Measurements from ENCODE around the gene HTT-AS. TPM values are rescaled to one million over a fixed set of nuclear protein-coding genes. Genes with fewer than 3 reads are reported as not detected.
"Not testable (repeated sequence)": the region's sequence is repeated elsewhere in the genome, so short reads cannot be mapped to it uniquely, and the experiment has no call there.

Gene HTT-AS
- total RNA-seq (2014; rRNA removed; shearing (Covaris generic)), result not detected in 2 replicates

- peak; percentile 95 for DNase-seq (ENCODE audit: low read depth)
Measured at GRCh38 chr4:3074078-3074845, at the start of gene HTT-AS, which contains the start of gene HTT. Gene HTT-AS, minus strand, starts transcription at chr4:3074538. Gene HTT, plus strand, starts transcription at chr4:3074681. Its CDS starts 145 bp downstream, at chr4:3074826.

- DNase-seq (ENCODE audit: low read depth), result no peak
Measured at GRCh38 chr4:3123181-3123671, 48.9 kb upstream of the HTT-AS start.

GRCh38 chr4:3122081-3122563, 47.8 kb upstream of the HTT-AS start:
- peak; percentile 15 for DNase-seq (ENCODE audit: low read depth)

DNA sequence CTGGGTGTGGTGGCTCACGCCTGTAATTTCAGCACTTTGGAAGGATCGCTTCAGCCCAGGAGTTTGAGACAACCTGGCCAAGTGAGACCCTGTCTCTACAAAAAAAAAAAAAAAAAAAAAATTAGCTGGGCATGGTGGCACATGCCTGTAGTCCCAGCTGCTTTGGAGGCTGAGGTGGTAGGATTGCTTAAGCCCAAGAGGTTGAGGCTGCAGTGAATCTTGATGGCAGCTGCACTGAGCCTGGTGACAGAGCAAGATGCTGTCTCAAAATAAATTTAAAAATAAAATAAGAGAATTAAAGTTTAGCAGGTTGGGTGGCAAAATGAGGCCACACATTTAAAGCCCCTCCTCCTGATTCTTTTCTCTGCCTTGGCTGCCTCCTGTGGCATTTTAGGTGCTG, 47.3 kb upstream of the HTT-AS start:
- no peak for DNase-seq (ENCODE audit: low read depth)

DNA sequence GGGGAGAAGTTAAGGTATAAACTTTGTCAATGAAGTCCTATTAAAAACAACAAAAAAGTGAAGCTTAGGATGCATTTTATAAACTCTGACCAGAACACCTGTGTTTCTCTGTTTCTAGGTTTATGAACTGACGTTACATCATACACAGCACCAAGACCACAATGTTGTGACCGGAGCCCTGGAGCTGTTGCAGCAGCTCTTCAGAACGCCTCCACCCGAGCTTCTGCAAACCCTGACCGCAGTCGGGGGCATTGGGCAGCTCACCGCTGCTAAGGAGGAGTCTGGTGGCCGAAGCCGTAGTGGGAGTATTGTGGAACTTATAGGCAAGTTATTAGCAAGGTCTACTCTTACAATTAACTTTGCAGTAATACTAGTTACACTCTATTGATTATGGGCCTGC, 46.8 kb upstream of the HTT-AS start:
- DNase-seq (ENCODE audit: low read depth), result no peak

- DNase-seq (ENCODE audit: low read depth), result no peak
Measured at GRCh38 chr4:3119464-3119863, 45.1 kb upstream of the HTT-AS start.

DNA sequence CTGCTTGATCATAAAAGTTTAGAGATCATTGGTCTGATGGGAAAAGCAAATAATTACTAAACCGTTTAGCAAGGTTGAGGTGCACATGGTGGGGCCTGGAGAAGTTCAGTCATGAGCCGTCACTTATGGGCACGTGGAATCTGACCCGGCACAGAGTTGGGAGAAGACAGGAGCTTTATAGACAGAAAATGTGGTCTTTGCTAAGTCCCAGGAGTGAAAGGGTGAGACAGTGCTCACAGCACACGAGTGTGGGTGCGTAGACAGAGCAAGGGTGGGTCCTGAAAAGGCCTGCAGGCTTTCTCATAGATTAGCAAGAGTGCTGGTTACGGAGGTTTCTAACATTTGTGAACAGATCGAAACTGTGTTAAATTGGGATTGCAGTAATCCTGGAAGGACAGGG, 44.0 kb upstream of the HTT-AS start:
- no peak for DNase-seq (ENCODE audit: low read depth)

GRCh38 chr4:3116955-3117354, 42.6 kb upstream of the HTT-AS start:
- DNase-seq (ENCODE audit: low read depth), result no peak

- no peak for DNase-seq (ENCODE audit: low read depth)
Measured at GRCh38 chr4:3115637-3116270, 41.4 kb upstream of the HTT-AS start.

DNA sequence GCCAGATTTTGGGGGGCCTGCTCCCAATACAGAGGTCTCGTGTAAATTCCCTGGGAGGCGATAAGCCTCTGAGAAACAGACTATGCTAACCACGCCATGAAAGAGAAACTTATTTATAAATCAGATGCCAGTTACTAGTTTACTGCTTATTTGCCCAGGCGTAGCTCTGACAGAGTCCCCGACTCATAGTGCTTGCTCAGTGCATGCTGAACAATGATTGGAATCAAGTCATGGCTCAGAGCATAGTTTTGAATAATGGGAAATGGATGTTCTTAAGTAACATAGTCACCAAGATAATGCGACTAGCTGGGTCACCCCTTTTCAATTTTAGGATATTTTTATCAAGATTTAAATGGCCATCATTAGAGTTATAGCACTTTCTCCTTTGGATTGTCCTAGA, 40.0 kb upstream of the HTT-AS start:
- DNase-seq (ENCODE audit: low read depth), result no peak

DNA sequence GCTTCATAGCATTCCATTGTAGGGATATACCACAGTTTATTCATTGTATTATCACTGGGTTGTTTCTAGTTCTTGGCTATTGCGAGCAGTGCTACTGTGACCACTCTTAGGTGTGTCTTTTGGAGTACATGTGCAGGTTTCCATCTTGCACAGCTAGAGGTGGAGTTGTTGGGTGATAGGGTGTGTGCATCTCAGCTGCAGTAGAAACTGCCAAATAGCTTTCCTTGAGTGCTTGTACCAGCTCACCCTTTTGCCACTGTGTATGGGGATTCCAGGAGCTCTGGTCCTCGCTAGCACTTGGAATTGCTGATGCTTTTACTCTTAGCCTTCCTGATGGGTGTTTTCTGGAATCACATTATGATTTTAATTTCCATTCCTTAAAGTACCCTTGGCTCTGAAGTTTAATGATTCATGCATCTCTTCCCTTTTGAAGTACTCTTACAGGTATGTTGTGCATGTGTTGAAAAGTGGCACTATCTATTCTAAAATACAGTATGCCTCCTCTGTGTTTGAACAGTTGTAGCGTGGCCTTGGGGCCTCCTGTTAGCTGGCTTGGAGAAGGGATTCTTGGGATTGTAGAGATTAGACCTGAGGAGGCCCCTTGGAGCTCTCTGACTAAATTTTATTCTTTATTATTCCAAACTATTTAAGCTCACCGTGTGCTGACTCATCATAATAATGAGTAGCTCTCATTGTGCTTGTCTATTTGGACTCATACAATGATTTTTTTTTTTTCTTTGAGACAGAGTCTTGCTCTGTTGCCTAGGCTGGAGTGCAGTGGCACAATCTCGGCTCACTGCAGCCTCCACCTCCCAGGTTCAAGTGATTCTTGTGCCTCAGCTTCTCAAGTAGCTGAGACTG, 38.5 kb upstream of the HTT-AS start:
- DNase-seq (ENCODE audit: low read depth), result no peak

- DNase-seq (ENCODE audit: low read depth), result no peak
Measured at GRCh38 chr4:3112201-3112600, 37.9 kb upstream of the HTT-AS start.

GRCh38 chr4:3111461-3111860, 37.1 kb upstream of the HTT-AS start:
- peak; percentile 43 for DNase-seq (ENCODE audit: low read depth)

DNA sequence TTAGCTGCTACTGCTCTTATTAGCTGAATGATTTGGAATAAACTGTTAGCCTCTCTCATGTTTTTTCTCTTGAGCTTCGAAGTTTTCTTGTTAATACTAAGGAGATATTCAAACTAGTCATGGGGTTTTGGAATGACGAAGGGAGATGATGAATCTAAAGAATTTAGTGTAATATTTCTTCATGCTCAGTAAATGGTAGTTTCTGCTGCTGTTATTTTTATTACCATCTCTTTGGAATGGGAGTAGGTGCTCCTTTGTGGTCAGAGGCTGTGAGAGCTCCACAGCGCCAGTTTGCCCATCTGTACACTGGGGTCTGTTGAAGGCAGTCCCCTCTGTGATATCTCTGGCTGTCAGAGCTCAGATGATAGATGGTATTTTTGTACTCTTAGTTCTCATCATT, 33.9 kb upstream of the HTT-AS start:
- DNase-seq (ENCODE audit: low read depth), result no peak

DNA sequence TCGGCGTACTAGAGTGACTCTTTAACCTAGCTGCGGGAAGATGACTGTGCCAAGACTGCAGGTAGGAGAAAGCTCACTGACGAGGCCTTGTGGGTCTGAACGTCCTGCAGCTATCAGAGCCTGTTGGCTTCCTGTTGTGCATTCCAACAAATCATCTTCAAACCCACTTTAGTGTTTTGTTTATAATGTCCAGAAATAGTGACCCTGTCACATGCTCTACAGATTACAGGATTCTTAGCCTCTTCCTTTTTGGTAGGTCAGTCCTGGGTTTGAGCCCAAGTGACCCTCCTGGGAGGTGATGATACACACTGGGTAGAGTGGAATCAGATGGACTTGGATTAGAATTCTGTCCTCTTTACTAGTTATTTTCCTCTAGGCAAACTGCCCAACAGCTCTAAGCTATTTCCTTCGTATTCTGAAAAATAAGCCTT, 33.4 kb upstream of the HTT-AS start:
- no peak for DNase-seq (ENCODE audit: low read depth)

GRCh38 chr4:3107271-3107670, 32.9 kb upstream of the HTT-AS start:
- DNase-seq (ENCODE audit: low read depth), result no peak

DNA sequence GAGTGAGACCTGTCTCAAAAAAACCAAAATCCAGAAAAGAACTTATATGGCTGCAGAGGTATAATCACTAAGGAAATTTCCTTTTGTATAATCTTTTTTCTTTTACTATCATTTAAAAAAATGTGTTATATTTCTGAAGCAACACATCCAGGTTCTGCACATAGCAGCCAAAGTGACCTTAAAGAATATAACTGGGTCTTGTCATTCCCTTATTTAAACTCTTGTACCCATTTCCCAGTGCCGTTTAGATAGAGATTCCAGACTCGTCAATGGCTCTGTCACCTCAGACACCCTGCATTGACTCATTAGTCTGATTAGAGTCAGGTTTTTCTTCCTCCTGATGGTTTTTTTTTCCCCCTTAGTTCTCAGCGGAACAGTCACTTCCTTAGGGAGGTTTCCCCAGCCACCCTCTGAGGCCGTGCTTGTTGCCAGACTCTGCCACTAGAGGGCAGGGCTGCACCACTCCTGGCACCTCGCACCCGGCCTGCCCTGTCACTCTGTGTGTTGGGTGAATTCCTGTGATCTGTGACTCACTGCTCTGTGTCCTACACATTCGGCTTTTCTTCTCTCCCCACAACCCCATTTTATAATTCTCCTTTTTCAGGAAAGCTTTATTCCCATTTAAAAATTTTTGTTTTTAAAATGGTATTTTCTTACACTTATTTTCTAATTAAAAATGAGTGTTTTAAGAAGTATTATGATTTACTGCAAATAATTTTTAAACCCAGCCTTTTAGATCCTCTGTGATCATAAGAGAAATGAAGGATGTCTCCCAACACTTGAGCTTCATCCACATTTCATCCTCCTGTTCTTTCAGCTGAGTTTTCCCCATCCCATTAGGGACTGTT, 32.2 kb upstream of the HTT-AS start:
- peak; percentile 96 for DNase-seq (ENCODE audit: low read depth)

GRCh38 chr4:3098346-3098745, 24.0 kb upstream of the HTT-AS start:
- DNase-seq (ENCODE audit: low read depth), result no peak

DNA sequence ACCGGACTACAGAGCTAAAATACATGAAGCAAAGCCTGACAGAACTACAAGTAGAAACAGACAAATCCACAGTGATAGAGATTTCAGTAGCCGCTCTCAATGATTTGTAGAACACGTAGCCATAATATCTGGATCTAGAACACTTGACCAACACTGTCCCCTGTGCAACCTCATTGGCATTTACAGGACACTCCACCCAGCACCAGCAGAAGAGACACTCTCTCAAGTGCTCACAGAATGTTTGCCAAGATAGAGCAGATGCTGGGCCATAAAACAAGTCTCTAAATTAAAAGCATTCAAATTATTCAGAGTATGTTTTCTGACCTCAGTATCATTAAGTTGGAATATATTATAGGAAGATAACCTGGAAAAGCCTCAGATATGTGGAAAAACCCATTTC, 21.9 kb upstream of the HTT-AS start:
- DNase-seq (ENCODE audit: low read depth), result no peak

DNA sequence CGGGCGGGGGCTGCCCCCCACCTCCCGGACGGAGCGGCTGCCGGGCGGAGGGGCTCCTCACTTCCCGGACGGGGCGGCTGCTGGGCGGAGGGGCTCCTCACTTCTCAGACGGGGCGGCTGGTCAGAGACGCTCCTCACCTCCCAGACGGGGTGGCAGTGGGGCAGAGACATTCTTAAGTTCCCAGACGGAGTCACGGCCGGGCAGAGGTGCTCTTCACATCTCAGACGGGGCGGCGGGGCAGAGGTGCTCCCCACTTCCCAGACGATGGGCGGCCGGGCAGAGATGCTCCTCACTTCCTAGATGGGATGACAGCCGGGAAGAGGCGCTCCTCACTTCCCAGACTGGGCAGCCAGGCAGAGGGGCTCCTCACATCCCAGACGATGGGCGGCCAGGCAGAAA, 20.4 kb upstream of the HTT-AS start:
- not testable (repeated sequence) for DNase-seq (ENCODE audit: low read depth)

DNA sequence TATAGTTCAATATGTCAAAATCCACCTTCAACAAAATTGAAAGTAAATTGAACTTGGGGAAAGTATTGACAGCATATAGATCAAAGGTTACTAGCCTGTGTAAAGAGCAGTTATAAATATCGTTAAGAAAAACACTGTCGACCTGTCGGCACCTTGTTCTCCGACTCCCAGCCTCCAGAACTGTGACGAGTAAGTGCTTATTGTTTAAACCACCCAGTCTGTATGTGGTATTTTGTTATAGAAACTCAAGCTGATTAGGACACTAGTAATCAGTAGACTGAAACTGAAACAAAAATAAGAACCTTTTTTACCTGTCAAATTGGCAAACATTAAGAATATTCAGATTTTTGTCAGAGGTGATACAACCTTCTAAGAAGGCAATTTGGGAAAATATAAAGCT, 17.1 kb upstream of the HTT-AS start:
- no peak for DNase-seq (ENCODE audit: low read depth)
